Measurements from ENCODE around the gene PRSS22.
A peak's percentile ranks its signal among the peaks of the same experiment; 100 is the strongest.

Gene PRSS22

GRCh38 chr16:2827831-2828520, 30.0 kb downstream of the PRSS22 start:
- no peak for DNase-seq

DNA sequence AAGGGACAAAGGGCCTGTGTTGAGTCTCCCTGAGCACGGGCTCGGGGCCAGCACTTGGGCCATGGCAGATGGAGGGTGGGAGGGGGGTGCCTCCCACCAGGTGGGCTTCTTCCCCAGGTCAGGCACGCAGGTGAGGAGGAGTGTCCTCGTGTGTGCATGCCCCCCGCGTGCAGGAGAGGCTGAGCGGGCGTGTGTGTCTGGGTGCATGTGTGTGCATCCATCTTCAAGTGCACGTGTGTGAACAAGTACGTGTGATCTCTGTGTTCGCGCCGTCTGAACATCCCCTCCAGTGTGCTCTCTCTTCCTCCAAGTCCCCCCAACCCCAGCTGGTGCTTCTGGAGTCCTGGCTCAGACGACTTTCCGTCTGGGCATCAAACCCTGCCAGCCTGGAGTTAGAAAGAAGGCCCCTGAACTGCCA, 30.6 kb downstream of the PRSS22 start:
- DNase-seq, result no peak

- no peak for DNase-seq
Observed at GRCh38 chr16:2826591-2827373, 31.2 kb downstream of the PRSS22 start.

DNA sequence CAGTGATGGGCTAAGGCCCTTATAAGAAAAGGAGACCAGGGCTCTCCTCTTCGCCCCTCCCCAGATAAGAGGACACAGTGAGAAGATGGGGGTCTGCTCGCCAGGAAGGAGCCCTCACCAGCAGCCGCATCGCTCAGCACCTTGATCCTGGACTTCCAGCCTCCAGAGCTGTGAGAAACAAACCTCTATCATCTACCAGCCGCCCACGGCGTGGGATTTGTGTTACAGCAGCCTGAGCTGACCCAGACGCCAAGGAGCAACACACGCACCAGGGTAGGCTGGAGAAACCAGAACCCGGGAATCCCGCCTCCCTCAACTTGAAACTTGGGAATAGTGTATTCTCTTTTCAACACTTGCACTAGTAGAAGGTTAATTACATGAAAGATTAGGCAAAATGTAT, 32.1 kb downstream of the PRSS22 start:
- no peak for DNase-seq

DNA sequence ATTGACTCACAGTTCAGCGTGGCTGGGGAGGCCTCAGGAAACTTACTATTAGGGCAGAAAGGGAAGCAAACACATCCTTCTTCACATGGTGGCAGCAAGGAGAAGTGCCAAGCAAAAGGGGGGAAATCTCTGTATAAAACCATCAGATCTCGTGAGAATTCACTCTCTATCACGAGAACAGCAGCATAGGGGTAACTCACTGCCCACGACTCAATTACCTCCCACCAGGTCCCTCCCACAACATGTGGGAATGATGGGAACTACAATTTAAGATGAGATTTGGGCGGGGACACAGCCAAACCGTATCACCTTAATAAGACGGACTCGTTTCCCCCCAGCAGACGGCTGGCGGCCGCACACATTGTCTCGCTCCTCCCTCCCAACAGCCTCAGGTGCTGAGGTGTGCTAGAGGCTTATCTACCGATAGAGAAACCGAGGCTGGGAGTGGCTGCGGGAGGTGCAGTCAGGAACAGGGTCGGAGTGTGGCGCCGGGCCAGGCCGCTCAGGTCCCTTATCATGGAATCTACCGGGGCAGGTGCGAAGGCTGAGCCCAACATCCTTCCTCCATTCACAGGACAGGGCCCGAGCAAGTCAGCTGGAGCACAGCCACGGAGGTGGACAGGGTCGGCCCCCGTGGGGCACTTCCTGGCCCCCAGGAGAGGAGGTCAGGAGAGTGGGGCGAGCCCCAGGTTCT, 32.8 kb downstream of the PRSS22 start:
- no peak for DNase-seq

DNA sequence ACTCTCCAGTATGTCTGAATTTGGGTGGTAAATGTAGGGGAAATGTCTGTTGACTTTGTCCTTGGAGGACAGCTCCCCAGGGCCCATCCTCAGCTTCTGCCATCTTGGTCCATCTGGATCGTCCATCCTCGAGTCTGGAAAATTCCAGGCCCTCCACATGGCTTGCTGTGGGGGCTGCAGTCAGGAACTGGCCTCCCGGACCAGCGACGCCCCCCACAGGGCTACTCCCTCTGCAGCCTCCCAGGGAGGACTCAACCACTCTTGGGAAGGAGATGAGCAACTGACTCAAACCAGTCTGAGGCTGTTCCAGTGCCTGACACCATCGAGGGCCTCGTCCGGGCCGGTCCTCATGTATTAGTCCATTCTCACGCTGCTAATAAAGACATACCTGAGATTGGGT, 33.3 kb downstream of the PRSS22 start:
- no peak for DNase-seq

DNA sequence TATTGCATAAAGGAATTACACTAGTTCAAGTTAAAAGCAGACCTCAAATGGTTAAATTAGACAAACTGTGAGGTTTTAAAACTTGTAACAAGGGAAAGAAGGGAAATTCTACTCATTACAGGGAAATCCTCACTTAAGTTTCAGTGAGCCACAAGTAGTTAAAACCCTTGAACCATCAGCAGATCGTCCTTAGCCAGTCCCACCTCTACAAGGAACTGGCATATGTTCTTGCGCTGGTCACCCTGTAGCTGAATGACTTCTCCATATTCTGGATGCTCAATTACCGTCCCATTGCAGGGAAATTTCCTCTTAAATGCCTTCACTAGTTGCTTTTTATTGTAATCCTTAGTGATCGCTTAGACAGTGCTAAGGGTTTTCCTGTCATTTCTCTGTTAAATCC, 35.5 kb downstream of the PRSS22 start:
- DNase-seq, result no peak

DNA sequence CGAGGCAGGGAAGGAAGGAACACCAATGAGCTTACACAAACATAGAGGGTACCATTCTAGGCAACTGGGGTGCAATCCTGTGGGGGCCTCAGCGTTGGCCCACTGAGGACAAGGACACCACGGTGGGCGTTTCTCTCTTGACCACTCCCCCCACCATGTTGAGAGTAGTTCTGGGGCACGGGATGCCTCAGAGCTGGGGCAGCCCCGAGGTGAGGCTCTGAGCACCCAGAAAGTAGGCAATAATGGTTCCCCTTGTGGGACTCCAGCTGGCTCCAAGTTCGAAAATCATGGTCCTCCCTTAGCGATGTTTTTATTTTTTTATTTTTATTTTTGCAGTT, 35.8 kb downstream of the PRSS22 start:
- DNase-seq, result no peak

GRCh38 chr16:2821487-2822157, 36.3 kb downstream of the PRSS22 start:
- no peak for DNase-seq

DNA sequence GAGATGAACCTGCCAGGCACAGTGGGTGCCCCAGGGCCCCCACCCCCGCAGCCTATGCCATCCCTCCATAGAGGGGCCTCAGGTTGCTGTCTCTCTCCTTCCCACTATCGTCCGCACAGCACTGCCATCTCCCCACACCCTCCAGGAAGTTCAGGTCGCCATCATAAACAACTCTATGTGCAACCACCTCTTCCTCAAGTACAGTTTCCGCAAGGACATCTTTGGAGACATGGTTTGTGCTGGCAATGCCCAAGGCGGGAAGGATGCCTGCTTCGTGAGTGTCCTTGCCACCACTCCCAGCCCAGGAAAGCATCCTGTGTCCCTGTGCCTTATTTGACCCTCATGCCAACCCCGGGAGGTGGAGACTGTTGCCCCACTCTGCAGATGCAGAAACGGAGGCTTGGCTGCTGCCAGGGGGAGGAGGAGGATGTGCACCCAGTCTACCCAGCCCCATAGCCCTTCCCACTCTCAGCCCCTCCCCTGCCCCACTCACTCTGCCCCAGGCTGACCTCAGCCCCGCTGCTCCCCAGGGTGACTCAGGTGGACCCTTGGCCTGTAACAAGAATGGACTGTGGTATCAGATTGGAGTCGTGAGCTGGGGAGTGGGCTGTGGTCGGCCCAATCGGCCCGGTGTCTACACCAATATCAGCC, 37.0 kb downstream of the PRSS22 start:
- no peak for DNase-seq

DNA sequence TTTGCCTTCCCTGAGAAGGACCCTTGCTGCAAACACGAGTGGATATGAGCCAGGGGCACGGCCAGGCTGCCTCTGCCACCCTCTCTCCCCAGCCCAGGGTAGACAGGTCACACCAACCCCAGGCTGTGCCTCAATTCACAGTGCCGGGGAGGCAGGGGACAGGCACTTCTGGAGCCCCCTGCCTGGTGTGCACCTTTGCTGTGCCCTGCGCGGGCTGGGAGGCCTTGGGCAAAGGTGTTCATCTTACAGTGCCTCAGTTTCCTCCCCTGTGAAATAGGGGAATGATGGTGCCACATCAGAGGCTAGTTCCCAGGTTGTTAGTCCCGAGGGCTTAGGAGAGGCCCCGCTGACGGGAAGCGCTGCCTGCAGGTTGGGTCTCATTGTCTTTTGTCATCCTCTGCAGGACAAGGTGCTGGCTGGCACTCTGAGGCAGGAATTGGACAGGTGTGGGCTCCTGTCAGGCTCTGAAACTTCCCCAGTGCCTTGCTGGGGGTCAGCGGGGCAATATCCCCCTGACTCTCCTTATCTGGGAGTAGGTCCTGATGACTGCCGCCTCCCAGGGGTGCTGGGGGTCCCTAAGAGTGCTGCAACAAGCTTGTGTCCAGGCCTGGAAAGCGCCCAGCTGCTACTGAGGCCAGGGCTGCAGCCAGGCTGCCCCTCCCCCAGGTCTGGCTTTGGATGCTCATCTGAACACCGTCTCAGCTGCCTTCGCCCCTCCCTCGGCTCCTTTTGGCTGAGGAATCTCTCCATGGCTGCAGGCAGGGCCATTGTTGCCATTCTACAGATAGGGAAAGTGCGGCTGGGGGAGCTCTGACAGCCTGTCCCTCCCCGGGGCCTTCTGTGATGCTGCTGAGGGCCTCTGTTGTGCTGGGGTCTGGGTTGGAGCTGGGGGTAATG, 37.8 kb downstream of the PRSS22 start:
- no peak for DNase-seq

DNA sequence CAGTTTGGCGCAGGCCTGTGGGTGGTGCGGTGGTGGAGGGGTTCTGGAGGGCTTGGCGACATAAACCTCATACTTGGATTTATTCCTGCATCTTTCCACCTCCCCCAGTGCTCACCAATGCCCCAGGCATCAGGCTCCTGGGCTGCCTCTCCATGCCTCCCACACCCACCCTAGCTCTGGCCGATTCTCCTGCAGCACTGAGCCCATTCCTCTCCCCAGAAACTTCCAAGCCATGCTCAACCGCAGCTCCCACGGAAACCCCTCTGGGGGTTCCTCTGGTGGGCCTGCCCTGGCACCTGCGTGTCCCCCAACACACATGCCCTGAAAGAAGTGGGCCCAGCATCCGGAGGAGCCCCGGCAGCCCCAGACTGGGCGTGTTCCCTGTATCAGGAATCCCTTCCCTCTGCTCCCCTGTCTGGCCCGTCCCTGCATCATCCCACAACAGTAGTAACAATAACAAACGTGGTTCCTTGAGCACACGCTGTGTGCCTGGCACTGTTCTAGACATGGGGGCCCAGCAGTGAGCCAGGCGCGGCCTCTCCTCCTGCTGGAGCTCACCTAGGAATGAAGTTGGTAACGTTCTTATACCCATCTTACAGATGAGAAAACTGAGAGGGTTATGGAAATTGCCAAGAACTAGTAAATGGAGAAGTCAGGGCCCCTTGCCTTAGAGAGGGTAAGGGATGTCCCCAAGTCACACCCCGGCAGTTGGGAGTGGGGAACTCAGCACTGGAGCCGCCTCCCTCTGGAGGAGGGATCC, 38.6 kb downstream of the PRSS22 start:
- DNase-seq, result no peak

GRCh38 chr16:2818272-2818876, 39.6 kb downstream of the PRSS22 start:
- no peak for DNase-seq

DNA sequence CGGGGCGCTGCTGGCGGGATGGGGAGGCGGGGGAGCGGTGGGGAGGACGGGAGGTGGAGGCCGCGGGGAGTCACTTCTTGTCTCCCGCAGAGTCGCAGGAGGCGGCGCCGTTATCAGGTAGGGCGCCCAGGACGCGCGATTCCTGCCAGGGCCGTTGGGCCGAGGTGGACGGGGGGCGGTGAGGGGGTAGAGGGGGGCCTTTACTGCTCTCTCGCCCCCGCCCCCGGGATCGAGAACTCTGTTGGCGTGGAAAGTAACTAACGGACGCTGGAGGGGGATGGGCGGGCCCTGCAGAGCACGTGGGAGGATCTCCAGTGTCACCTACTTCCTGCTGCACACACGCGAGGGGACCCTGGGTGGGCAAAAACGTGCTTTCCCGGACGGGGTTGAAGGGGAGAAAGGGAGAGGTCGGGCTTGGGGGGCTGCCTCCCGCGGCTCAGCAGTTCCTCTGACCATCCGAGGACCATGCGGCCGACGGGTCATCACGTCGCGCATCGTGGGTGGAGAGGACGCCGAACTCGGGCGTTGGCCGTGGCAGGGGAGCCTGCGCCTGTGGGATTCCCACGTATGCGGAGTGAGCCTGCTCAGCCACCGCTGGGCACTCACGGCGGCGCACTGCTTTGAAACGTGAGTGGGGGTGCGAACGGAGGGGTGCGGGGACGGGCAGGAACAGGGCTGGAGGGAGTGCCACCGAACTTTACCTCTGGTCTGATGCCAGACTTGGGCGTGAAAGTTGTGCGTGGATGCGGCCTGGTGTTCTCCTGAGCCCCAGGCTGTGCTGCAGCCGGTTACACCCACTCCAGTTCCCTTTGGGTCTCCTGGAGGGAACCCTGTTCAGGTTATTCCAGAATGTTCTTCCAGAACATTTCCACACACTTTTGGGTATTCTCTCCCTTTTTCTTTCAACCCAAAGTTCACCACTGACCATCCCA, 40.4 kb downstream of the PRSS22 start:
- peak; percentile 25 for DNase-seq

GRCh38 chr16:2816751-2817339, 41.1 kb downstream of the PRSS22 start, which contains the start of gene PRSS21:
TSS of gene PRSS21 (plus strand) at chr16:2817237. CDS start at chr16:2817269, 32 bp downstream.
- peak; percentile 63 for DNase-seq

GRCh38 chr16:2815299-2815771, 42.6 kb downstream of the PRSS22 start:
- no peak for DNase-seq

GRCh38 chr16:2814551-2815298, 43.2 kb downstream of the PRSS22 start:
- no peak for DNase-seq

- DNase-seq, result no peak
Observed at GRCh38 chr16:2813771-2814221, 44.2 kb downstream of the PRSS22 start.
